Liver (tissue), 9 donors: ENCODE measurements around the gene UBE2S. TPM values are rescaled to one million over a fixed set of nuclear protein-coding genes. Genes with fewer than 3 reads are reported as not detected.

Source experiments
- DNase-seq: peaks from one replicate; pipeline ENCODE4 v3.0.0-alpha.2; 2017; ENCODE audit warnings: low spot score
- H3K27ac ChIP-seq, 2 donors: one replicate each; pipeline ENCODE4 v1.7.0; 2013; ENCODE audit warnings: inconsistent platforms in 2 of 2, low read length in 2 of 2, control low read depth in 1 of 2, low read depth in 1 of 2, mild to moderate bottlenecking in 1 of 2
- H3K27me3 ChIP-seq, 4 donors: one replicate each; pipeline versions ENCODE4 v1.6.1 to v1.7.0; 2013; ENCODE audit warnings: low read length in 3 of 4, inconsistent platforms in 1 of 4, mild to moderate bottlenecking in 1 of 4, moderate library complexity in 1 of 4; ENCODE audit not compliant: control insufficient read depth in 4 of 4, insufficient read depth in 4 of 4
- H3K36me3 ChIP-seq, 4 donors: one replicate each; pipeline versions ENCODE4 v1.6.1 to v1.7.0; 2013; ENCODE audit warnings: low read length in 3 of 4, mild to moderate bottlenecking in 3 of 4, low read depth in 1 of 4, moderate library complexity in 1 of 4; ENCODE audit not compliant: control insufficient read depth in 4 of 4, insufficient read depth in 3 of 4
- H3K4me1 ChIP-seq, 4 donors: one replicate each; pipeline versions ENCODE4 v1.6.1 to v1.7.0; 2013; ENCODE audit warnings: low read length in 3 of 4, mild to moderate bottlenecking in 3 of 4, moderate library complexity in 1 of 4; ENCODE audit not compliant: control insufficient read depth in 4 of 4, insufficient read depth in 4 of 4
- H3K4me3 ChIP-seq, 3 donors: one replicate each; pipeline versions ENCODE4 v1.6.1 to v1.7.0; 2013; ENCODE audit warnings: low read length in 3 of 3, control low read depth in 1 of 3, low read depth in 1 of 3, mild to moderate bottlenecking in 1 of 3
- H3K9ac ChIP-seq, 2 donors: one replicate each; pipeline ENCODE4 v1.7.0; 2013; ENCODE audit warnings: low read length in 2 of 2, mild to moderate bottlenecking in 2 of 2, moderate library complexity in 2 of 2, control low read depth in 1 of 2, low read depth in 1 of 2
- H3K9me3 ChIP-seq, 4 donors: one replicate each; pipeline versions ENCODE4 v1.6.1 to v1.7.0; 2013; ENCODE audit warnings: low read length in 3 of 4; ENCODE audit not compliant: control insufficient read depth in 4 of 4
- ATF3 ChIP-seq: IDR thresholded peaks from 2 replicates; pipeline ENCODE4 v1.6.1; 2016; ENCODE audit warnings: antibody characterized with exemption
- CTCF ChIP-seq: fragments of 150-350 bp; IDR thresholded peaks from 2 replicates; pipeline ENCODE4 v1.5.1; 2017; ENCODE audit warnings: improper control_type of control experiment, low read depth, low read length; ENCODE audit not compliant: missing input control
- FOXA1 ChIP-seq: IDR thresholded peaks from 2 replicates; pipeline ENCODE4 v1.6.1; 2016; ENCODE audit warnings: antibody characterized with exemption
- GABPA ChIP-seq, 2 donors: IDR thresholded peaks in 1 of 2; conservative IDR thresholded peaks in 1 of 2; 2 replicates each; pipeline ENCODE4 v1.6.1; 2016; ENCODE audit warnings: antibody characterized with exemption in 2 of 2, mild to moderate bottlenecking in 1 of 2, moderate library complexity in 1 of 2
- HNF4A ChIP-seq, 2 donors: conservative IDR thresholded peaks; 2 replicates each; pipeline ENCODE4 v1.6.1; 2016; ENCODE audit warnings: antibody characterized with exemption in 2 of 2, mild to moderate bottlenecking in 2 of 2
- JUND ChIP-seq, 2 donors: IDR thresholded peaks; 2 replicates each; pipeline ENCODE4 v1.6.1; 2016; ENCODE audit warnings: antibody characterized with exemption in 2 of 2
- NR2F2 ChIP-seq: IDR thresholded peaks from 2 replicates; pipeline ENCODE4 v1.6.1; 2016; ENCODE audit warnings: antibody characterized with exemption
- REST ChIP-seq: IDR thresholded peaks from 2 replicates; pipeline ENCODE4 v1.6.1; 2016; ENCODE audit warnings: antibody characterized with exemption, mild to moderate bottlenecking
- SP1 ChIP-seq: IDR thresholded peaks from 2 replicates; pipeline ENCODE4 v1.6.1; 2018; ENCODE audit warnings: antibody characterized with exemption, mild to moderate bottlenecking
- YY1 ChIP-seq: IDR thresholded peaks from 2 replicates; pipeline ENCODE4 v1.6.1; 2016; ENCODE audit warnings: antibody characterized with exemption, mild to moderate bottlenecking
- WGBS: extraction: QIAGEN DNeasy Blood & Tissue Kit; methylation state at CpG from one replicate; pipeline ENCODE4 v1.1.7; 2013; 5-methylcytosine and 5-hydroxymethylcytosine counted together
- polyA plus RNA-seq, 2 donors: library from polyadenylated mRNA; stranded (reverse) in 1 of 2; unstranded in 1 of 2; fragments of 200-250 nt in 1 of 2; fragments of >200 nt in 1 of 2; fragmentation: Nextera tagmentation in 1 of 2; extraction: Ambion mirVana in 1 of 2; gene quantifications; one replicate each; pipeline versions ENCODE4 v1.2.1 to v1.2.3, GENCODE V29; 2013 to 2015
- total RNA-seq, 2 donors: library from RNA; depleted of rRNA; stranded (reverse); fragments of >200 nt; gene quantifications; one replicate each; pipeline ENCODE4 v1.2.3, GENCODE V29; 2014
- donor health status: healthy.
- donor health status: healthy.
- donor health status: healthy.
- donor health status: healthy.
- donor health status: healthy.

UBE2S gene
- total and polyA plus RNA-seq, 4 donors, result 5.2 to 95.2 (median 6.8) TPM

- Histone ChIP-seq H3K27me3 (no peaks in the 10 kb centered on the region), H3K27ac (no peak overlapping the region), H3K9me3 (no peaks in the 10 kb centered on the region), H3K36me3 (peaks cover 10 to 30% (median 18%) of the 10 kb centered on the region in 4 donors), H3K9ac (no peak overlapping the region), H3K4me3 (no peak overlapping the region), H3K4me1 (peaks cover 8 to 29% (median 22%) of the 10 kb centered on the region in 4 donors)
- WGBS, result 92% methylated on average over 21 of the region's 21 CpGs
- no peak for TF ChIP-seq REST
- TF ChIP-seq FOXA1, result no peak
- no peak for TF ChIP-seq YY1
- TF ChIP-seq SP1, result no peak
- no peak for TF ChIP-seq NR2F2
- no peak for TF ChIP-seq ATF3
- no peak for TF ChIP-seq GABPA (IDR thresholded peaks at IDR 0.05 in 1 of 2, conservative IDR thresholded peaks at IDR 0.05 in 1 of 2)
- TF ChIP-seq JUND (IDR thresholded peaks at IDR 0.05), result no peak
- DNase-seq, result no peak
Measured at GRCh38 chr19:55389386-55390317, 17.9 kb downstream of the UBE2S start.

- Histone ChIP-seq H3K27me3 (no peaks in the 10 kb centered on the region), H3K9me3 (no peaks in the 10 kb centered on the region), H3K4me1 (peaks cover 16 to 39% (median 30%) of the 10 kb centered on the region in 4 donors), H3K4me3 (peak overlapping the region in 1 of 3 donors; percentile 58), H3K36me3 (peaks cover 10 to 30% (median 18%) of the 10 kb centered on the region in 4 donors), H3K27ac (no peak overlapping the region), H3K9ac (no peak overlapping the region)
- 91% methylated on average over 24 of the region's 24 CpGs for WGBS
- no peak for DNase-seq
- no peak for TF ChIP-seq HNF4A (conservative IDR thresholded peaks at IDR 0.05)
- no peak for TF ChIP-seq CTCF
Measured at GRCh38 chr19:55387736-55388497, 19.7 kb downstream of the UBE2S start.
